ENCODE results near the gene NCF4.

GRCh38 chr22:36835903-36836302, 24.9 kb upstream of the NCF4 start:
- TF ChIP-seq CTCF (IDR thresholded peaks at IDR 0.05; ENCODE audit: low read length) (no peak), EZH2 (optimal IDR thresholded peaks at IDR 0.05; ENCODE audit: low read depth, low read length) (no peak), EZH2phosphoT487 (IDR thresholded peaks at IDR 0.05; ENCODE audit: low read length) (no peak)

Measured in MM.1S (cell line).